ENCODE measurements around the gene PPP2R3B. TPM values are rescaled to one million over a fixed set of nuclear protein-coding genes. Genes with fewer than 3 reads are reported as not detected.
A peak's percentile ranks its signal among the peaks of the same experiment; 100 is the strongest.

Gene PPP2R3B
- total and polyA plus RNA-seq, 7 experiments from 2014 or later: 7.3 to 53.5 (median 30.0) TPM

DNA sequence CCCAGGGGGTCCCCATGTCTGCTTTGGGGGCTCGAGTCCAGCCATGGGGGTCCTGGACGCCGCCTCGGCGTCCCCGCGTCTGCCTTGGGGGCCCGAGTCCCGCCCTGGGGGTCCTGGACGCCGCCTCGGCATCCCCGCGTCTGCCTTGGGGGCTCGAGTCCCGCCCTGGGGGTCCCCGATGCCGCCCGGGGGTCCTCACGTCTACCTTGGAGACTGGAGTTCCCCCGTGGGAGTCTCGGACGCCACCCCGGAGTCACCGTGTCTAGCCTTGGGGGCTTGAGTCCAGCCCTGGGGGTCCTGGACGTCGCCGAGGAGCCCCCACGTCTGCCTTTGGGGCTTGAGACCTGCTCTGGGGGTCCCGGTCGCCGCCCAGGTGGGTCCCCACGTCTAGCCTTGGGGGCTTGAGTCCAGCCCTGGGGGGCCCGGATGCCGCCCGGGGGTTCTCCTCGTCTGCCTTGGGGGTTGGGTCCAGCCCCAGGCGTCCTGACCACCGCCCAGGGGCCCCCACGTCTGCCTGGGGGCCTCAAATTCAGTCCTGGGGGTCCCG lies 67.1 kb downstream of the PPP2R3B start:
- POLR2A ChIA-PET: no interaction called here
- Mint-ChIP-seq H3K4me1 (peaks cover 8 to 34% (median 25%) of the 10 kb centered on the region in 7 donors), H3K9me3 (peaks cover 0 to 10% (median 0%) of the 10 kb centered on the region in 11 donors), H3K4me3 (peak overlapping the region; percentile 76 to 95 (median 84)), H3K36me3 (peaks cover 0 to 4% (median 0%) of the 10 kb centered on the region in 5 donors), H3K27me3 (peaks cover 0 to 3% (median 0%) of the 10 kb centered on the region in 5 donors), H3K27ac (peak overlapping the region in 8 of 9 donors; percentile 52 to 96 (median 80))
- Histone ChIP-seq H3K27ac (ENCODE audit: low read depth, low read length) (peak overlapping the region; percentile 86), H3K27me3 (ENCODE audit: control insufficient read depth in 2 of 2, insufficient read depth in 2 of 2, low read length in 2 of 2) (no peaks in the 10 kb centered on the region), H3K36me3 (ENCODE audit: control insufficient read depth in 2 of 3, insufficient read depth in 3 of 3, low read length in 3 of 3) (peaks cover 0 to 26% (median 3%) of the 10 kb centered on the region in 3 experiments), H3K9me3 (ENCODE audit: control insufficient read depth in 2 of 3, low read length in 3 of 3) (no peaks in the 10 kb centered on the region), H3K4me1 (ENCODE audit: control insufficient read depth in 2 of 2, insufficient read depth in 2 of 2, low read length in 2 of 2) (peaks cover 15 to 19% of the 10 kb centered on the region in 2 donors), H3K4me3 (ENCODE audit: low read length) (peak overlapping the region; percentile 70)
- intact Hi-C loops (cut with micrococcal nuclease): loop anchor here (2.0 to 5.0 kb wide), 5 partner anchors 37 to 1273 kb away; partner anchors contain the start of genes AKAP17A (in 1 of the 2) and SLC25A6 (in 1 of the 2)
- peak in 3 of 9 donors; percentile 13 to 34 (median 30) for DNase-seq
- CTCF ChIA-PET: no interaction called here
- no peak for ATAC-seq

DNA sequence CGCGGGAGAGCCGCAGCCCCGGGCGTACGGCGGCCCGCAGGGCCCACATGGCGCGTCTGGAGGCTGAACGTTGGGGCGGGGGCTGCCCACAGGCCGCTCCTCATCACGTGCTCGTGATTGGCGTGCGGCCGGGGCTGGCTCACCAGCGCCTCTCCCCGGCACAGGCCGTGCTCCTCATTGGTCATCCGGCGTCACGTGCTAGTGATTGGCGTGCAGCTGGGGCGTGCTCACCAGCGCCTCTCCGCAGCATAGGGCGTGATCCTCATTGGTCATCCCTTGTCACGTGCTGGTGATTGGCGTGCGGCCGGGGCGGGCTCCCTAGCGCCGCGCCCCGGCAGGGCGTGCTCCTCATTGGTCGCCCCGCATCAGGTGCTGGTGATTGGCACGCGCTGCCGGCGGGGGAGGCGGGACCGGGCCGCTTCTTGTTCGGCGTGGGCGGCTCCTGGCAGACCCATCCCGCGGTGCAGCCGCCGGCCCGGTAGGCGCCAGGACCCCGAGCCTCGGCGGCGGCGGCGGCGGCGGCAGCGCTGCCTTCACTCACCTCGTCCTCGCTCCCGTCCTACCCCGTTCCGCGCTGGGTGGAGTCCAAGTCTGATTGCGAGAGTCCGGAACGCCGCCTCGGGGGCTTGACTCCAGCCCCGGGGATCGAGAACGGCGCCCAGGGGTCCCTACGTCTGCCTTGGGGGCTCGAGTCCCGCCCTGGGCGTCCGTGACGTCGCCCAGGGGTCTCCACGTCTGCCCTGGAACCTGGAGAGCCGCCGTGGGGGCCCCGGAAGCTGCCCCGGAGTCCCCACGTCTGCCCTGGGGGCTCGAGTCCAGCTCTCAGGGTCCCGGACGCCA lies 67.7 kb downstream of the PPP2R3B start, which contains the start of gene GTPBP6:
Gene GTPBP6 (minus strand): TSS at position 58 of the 840 bp plus-strand sequence. CDS start 9 bp downstream, at position 49.
- peaks cover 0 to 30% (median 3%) of the 10 kb centered on the region in 3 experiments for H3K36me3 ChIP-seq (ENCODE audit: control insufficient read depth in 2 of 3, insufficient read depth in 3 of 3, low read length in 3 of 3)
- H3K36me3 Mint-ChIP-seq: peaks cover 0 to 4% (median 0%) of the 10 kb centered on the region in 5 donors
- peaks cover 8 to 34% (median 25%) of the 10 kb centered on the region in 7 donors for H3K4me1 Mint-ChIP-seq
- H3K9me3 Mint-ChIP-seq: peaks cover 0 to 10% (median 0%) of the 10 kb centered on the region in 11 donors
- ChIA-PET POLR2A (no interaction called here), CTCF (no interaction called here)
- DNase-seq: peak; percentile 93 to 100 (median 99)
- ATAC-seq: peak; percentile 80
- peak within 1 kb of the TSS; percentile 95 for H3K27ac ChIP-seq (ENCODE audit: low read depth, low read length)
- peaks cover 0 to 3% (median 0%) of the 10 kb centered on the region in 5 donors for H3K27me3 Mint-ChIP-seq
- peak within 1 kb of the TSS; percentile 93 to 100 (median 98) for H3K27ac Mint-ChIP-seq
- peaks cover 15 to 16% of the 10 kb centered on the region in 2 donors for H3K4me1 ChIP-seq (ENCODE audit: control insufficient read depth in 2 of 2, insufficient read depth in 2 of 2, low read length in 2 of 2)
- intact Hi-C loops (cut with micrococcal nuclease): loop anchor here (1.0 to 5.0 kb wide), 11 partner anchors 36 to 1342 kb away; partner anchors contain the start of genes SLC25A6 (in 2 of the 2) and AKAP17A (in 1 of the 2)
- H3K4me3 Mint-ChIP-seq: peak within 1 kb of the TSS in 9 of 10 donors; percentile 85 to 98 (median 92)
- no peaks in the 10 kb centered on the region for H3K9me3 ChIP-seq (ENCODE audit: control insufficient read depth in 2 of 3, low read length in 3 of 3)
- peak within 1 kb of the TSS; percentile 70 for H3K4me3 ChIP-seq (ENCODE audit: low read length)
- H3K27me3 ChIP-seq (ENCODE audit: control insufficient read depth in 2 of 2, insufficient read depth in 2 of 2, low read length in 2 of 2): no peaks in the 10 kb centered on the region

DNA sequence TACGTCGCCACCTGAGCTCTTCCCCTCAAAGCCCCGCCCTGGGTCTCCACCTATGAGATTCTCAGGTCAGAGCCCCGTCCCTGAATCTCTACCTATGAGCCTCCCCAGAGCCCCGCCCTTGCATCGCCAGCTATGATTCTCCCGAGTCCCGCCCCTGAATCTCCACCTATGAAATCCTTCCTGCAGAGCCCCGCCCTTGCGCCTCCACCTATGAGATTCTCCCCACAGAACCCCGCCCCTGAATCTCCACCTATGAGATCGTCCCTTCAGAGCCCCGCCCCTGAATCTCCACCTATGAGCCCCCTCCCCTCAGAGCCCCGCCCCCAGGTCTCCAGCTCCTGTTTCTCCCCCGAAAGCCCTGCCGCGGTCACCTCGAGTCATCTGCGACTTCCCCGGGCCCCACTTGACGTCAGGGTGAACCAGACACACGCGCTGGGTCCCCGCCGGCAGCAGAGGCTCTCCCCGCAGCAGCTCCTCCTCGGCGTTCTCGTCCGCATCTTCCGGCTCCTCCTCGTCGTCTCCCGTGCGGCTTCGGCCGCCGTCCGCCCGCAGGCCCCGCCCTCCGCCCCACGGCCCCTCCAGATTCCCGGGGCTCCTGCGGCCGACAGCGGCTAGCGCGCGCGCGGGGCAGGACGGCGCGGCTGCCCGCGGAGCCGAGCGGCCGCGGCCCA lies 68.5 kb downstream of the PPP2R3B start:
- H3K4me3 ChIP-seq (ENCODE audit: low read length): peak overlapping the region; percentile 64
- peaks cover 0 to 3% (median 0%) of the 10 kb centered on the region in 5 donors for H3K27me3 Mint-ChIP-seq
- DNase-seq: peak; percentile 87 to 100 (median 97)
- H3K36me3 Mint-ChIP-seq: peaks cover 5 to 9% (median 5%) of the 10 kb centered on the region in 5 donors
- peaks cover 0 to 38% (median 3%) of the 10 kb centered on the region in 3 experiments for H3K36me3 ChIP-seq (ENCODE audit: control insufficient read depth in 2 of 3, insufficient read depth in 3 of 3, low read length in 3 of 3)
- H3K27ac ChIP-seq (ENCODE audit: low read depth, low read length): peak overlapping the region; percentile 95
- ChIA-PET CTCF (no interaction called here), POLR2A (no interaction called here)
- H3K27ac Mint-ChIP-seq: peak overlapping the region; percentile 93 to 100 (median 98)
- ATAC-seq: peak; percentile 81
- peaks cover 13 to 15% of the 10 kb centered on the region in 2 donors for H3K4me1 ChIP-seq (ENCODE audit: control insufficient read depth in 2 of 2, insufficient read depth in 2 of 2, low read length in 2 of 2)
- intact Hi-C loops (cut with micrococcal nuclease): loop anchor here (1.0 to 5.0 kb wide), 11 partner anchors 35 to 1343 kb away; partner anchors contain the start of genes SLC25A6 (in 2 of the 2) and AKAP17A (in 1 of the 2)
- H3K9me3 ChIP-seq (ENCODE audit: control insufficient read depth in 2 of 3, low read length in 3 of 3): no peaks in the 10 kb centered on the region
- H3K9me3 Mint-ChIP-seq: peaks cover 0 to 6% (median 0%) of the 10 kb centered on the region in 11 donors
- peak overlapping the region in 9 of 10 donors; percentile 85 to 98 (median 92) for H3K4me3 Mint-ChIP-seq
- H3K4me1 Mint-ChIP-seq: peaks cover 6 to 28% (median 20%) of the 10 kb centered on the region in 7 donors
- no peaks in the 10 kb centered on the region for H3K27me3 ChIP-seq (ENCODE audit: control insufficient read depth in 2 of 2, insufficient read depth in 2 of 2, low read length in 2 of 2)

DNA sequence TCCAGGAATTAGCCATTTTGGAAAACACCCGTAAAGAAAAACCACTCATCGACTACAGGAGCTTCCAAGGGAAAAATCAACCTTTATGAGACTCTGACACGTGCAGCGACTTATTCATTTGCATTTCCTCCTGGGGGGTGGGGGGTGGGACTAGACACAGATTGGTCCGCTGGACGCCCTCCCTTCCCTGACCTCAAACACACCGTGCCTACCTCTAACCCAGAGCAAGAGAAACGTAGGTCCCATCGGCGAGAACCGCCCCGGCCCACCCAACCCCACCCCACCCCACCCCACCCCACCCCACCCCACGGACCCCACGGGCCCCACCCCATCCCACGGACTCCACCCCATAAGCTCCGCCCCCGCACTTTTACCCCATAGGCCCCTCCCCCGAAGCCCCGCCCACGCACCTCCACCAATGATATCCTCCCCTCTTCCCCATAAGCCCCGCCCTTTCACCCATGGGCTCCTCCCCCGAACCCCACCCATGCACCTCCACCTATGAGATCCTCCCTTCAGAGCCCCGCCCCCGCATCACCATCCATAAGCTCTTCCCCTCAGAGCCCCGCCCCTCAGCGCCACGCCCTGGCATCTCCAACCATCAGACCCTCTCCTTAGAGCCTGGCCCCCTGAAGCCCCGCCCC lies 69.2 kb downstream of the PPP2R3B start:
- ChIA-PET CTCF (no interaction called here), POLR2A (no interaction called here)
- peak overlapping the region; percentile 95 for H3K27ac ChIP-seq (ENCODE audit: low read depth, low read length)
- Mint-ChIP-seq H3K36me3 (peaks cover 5 to 9% (median 6%) of the 10 kb centered on the region in 5 donors), H3K27ac (peak overlapping the region; percentile 93 to 100 (median 98)), H3K4me3 (peak overlapping the region in 9 of 10 donors; percentile 85 to 98 (median 92)), H3K4me1 (peaks cover 4 to 22% (median 15%) of the 10 kb centered on the region in 7 donors), H3K27me3 (peaks cover 0 to 3% (median 0%) of the 10 kb centered on the region in 5 donors), H3K9me3 (peaks cover 0 to 6% (median 0%) of the 10 kb centered on the region in 11 donors)
- ATAC-seq (no peak), DNase-seq (no peak)
- intact Hi-C loops (cut with micrococcal nuclease): loop anchor here (1.0 to 5.0 kb wide), 11 partner anchors 34 to 1344 kb away; partner anchors contain the start of genes SLC25A6 (in 2 of the 2) and AKAP17A (in 1 of the 2)
- peaks cover 0 to 44% (median 3%) of the 10 kb centered on the region in 3 experiments for H3K36me3 ChIP-seq (ENCODE audit: control insufficient read depth in 2 of 3, insufficient read depth in 3 of 3, low read length in 3 of 3)
- H3K9me3 ChIP-seq (ENCODE audit: control insufficient read depth in 2 of 3, low read length in 3 of 3): no peaks in the 10 kb centered on the region
- no peaks in the 10 kb centered on the region for H3K27me3 ChIP-seq (ENCODE audit: control insufficient read depth in 2 of 2, insufficient read depth in 2 of 2, low read length in 2 of 2)
- H3K4me1 ChIP-seq (ENCODE audit: control insufficient read depth in 2 of 2, insufficient read depth in 2 of 2, low read length in 2 of 2): peaks cover 13 to 15% of the 10 kb centered on the region in 2 donors
- H3K4me3 ChIP-seq (ENCODE audit: low read length): peak overlapping the region; percentile 26

- Histone ChIP-seq H3K27me3 (ENCODE audit: control insufficient read depth in 2 of 2, insufficient read depth in 2 of 2, low read length in 2 of 2) (no peaks in the 10 kb centered on the region), H3K9me3 (ENCODE audit: control insufficient read depth in 2 of 3, low read length in 3 of 3) (no peaks in the 10 kb centered on the region), H3K4me3 (ENCODE audit: low read length) (no peak overlapping the region), H3K27ac (ENCODE audit: low read depth, low read length) (peak overlapping the region; percentile 19), H3K4me1 (ENCODE audit: control insufficient read depth in 2 of 2, insufficient read depth in 2 of 2, low read length in 2 of 2) (peaks cover 13 to 15% of the 10 kb centered on the region in 2 donors), H3K36me3 (ENCODE audit: control insufficient read depth in 2 of 3, insufficient read depth in 3 of 3, low read length in 3 of 3) (peaks cover 8 to 54% (median 9%) of the 10 kb centered on the region in 3 experiments)
- ATAC-seq: no peak
- peaks cover 11 to 16% (median 13%) of the 10 kb centered on the region in 5 donors for H3K36me3 Mint-ChIP-seq
- DNase-seq: peak in 1 of 9 donors; percentile 14
- peaks cover 0 to 6% (median 0%) of the 10 kb centered on the region in 11 donors for H3K9me3 Mint-ChIP-seq
- ChIA-PET POLR2A (no interaction called here), CTCF (no interaction called here)
- H3K27me3 Mint-ChIP-seq: peaks cover 0 to 3% (median 0%) of the 10 kb centered on the region in 5 donors
- intact Hi-C loops (cut with micrococcal nuclease): loop anchor here (5.0 kb wide), 4 partner anchors 891 to 1276 kb away; partner anchors contain the start of genes AKAP17A (in 1 of the 2) and SLC25A6 (in 1 of the 2)
- H3K4me1 Mint-ChIP-seq: peaks cover 4 to 20% (median 13%) of the 10 kb centered on the region in 7 donors
- H3K27ac Mint-ChIP-seq: peak overlapping the region in 6 of 9 donors; percentile 33 to 96 (median 58)
- peak overlapping the region in 8 of 10 donors; percentile 35 to 85 (median 56) for H3K4me3 Mint-ChIP-seq
Observed at GRCh38 chrX:316351-317325, 70.1 kb downstream of the PPP2R3B start.

Data from naive thymus-derived CD4-positive, alpha-beta T cell (primary cell).